Airway epithelial cell (primary cell): Measurements from ENCODE around the gene L3HYPDH. TPM values are rescaled to one million over a fixed set of nuclear protein-coding genes. Genes with fewer than 3 reads are reported as not detected.

Experiments
- total RNA-seq: library from RNA; depleted of rRNA; stranded (reverse); fragments of >200 nt; gene quantifications from 2 replicates; pipeline ENCODE4 v1.2.3, GENCODE V29; 2015

L3HYPDH gene
- 19.3 and 24.1 TPM in 2 replicates for total RNA-seq

GRCh38 chr14:59483819-59484638 is at the start of gene L3HYPDH, which contains the start of gene JKAMP:
L3HYPDH (minus strand) TSS chr14:59484408; CDS start chr14:59484316, 92 bp downstream.
JKAMP (plus strand) TSS chr14:59484517; CDS start chr14:59484590, 73 bp downstream.

GRCh38 chr14:59465316-59466135 is 18.7 kb downstream of the L3HYPDH start, which contains the start of gene GPR135:
GPR135 (minus strand) TSS chr14:59465380; CDS start chr14:59465226, 154 bp downstream.

Other genes starting within 250 kb of the L3HYPDH start
- gene GPR135, start 19.0 kb downstream of the L3HYPDH start, total RNA-seq, result 0.14 and 0.63 TPM in 2 replicates
- gene JKAMP, start 109 bp upstream of the L3HYPDH start, total RNA-seq, result 38.2 and 48.8 TPM in 2 replicates
- gene CCDC175, start 92.4 kb upstream of the L3HYPDH start, total RNA-seq, result not detected in 2 replicates